NCI-H510A (cell line): Measurements from ENCODE around the gene AFF3.

ENCODE experiments used
- DNase-seq: peaks from one replicate; lab custom pipeline; 2025; lab: John Stamatoyannopoulos, UW

AFF3 gene

DNA sequence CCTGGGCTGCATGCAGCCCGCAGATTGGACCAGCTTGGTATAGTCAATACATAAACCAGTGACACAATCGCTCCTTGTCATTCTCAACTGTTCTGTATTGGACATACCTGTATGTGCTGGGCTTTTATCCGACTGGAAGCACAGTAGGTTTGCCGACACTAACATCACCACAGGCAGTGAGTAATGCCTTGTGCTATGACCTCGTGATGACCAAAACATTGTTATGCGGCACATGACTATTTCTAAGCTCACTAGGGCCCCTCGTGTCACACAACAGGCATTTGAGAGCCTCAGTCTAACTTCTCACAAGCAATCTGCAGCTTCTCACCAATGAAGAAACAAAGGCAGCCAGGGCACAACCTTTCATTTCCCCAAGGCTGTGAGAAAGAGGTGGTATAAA, 320.8 kb downstream of the AFF3 start:
- DNase-seq: no peak

DNA sequence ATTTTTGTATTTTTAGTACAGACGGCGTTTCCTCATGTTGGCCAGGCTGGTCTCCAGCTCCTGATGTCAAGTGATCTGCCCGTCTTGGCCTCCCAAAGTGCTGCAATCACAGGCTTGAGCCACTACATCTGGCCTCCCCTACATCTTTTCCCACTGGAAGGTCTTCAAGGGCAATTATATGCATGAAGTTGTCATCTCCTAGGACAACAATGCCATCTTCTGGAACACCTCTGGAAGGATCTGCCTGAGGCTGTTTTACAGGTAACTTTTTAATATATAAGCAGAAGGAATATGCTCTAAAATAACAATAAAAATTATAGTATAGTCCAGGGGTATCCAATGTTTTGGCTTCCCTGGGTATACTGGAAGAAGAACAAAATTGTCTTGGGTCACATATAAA, 321.4 kb downstream of the AFF3 start:
- no peak for DNase-seq

GRCh38 chr2:99819766-99820165, 322.6 kb downstream of the AFF3 start:
- no peak for DNase-seq

GRCh38 chr2:99818842-99819241, 323.5 kb downstream of the AFF3 start:
- DNase-seq: no peak

DNA sequence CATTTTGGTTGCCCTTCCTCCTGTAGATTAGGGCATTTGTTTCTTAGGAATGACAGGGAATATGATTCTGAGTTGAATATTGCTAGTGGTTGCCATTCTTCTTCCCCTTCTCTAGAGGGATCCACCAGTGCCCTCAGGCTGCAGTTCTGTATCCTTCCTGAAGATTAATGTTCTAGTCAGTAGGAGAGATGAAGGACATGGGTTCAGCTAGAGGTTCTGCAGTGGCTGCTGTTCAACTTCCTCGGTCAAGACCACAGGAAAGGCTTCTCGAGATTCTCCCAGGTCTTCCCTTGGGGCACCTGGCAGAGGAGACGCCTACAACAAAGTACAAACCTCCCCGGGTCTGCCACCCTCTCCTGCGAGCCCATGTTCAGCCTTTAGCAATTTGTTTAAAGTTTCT, 325.5 kb downstream of the AFF3 start:
- no peak for DNase-seq

DNA sequence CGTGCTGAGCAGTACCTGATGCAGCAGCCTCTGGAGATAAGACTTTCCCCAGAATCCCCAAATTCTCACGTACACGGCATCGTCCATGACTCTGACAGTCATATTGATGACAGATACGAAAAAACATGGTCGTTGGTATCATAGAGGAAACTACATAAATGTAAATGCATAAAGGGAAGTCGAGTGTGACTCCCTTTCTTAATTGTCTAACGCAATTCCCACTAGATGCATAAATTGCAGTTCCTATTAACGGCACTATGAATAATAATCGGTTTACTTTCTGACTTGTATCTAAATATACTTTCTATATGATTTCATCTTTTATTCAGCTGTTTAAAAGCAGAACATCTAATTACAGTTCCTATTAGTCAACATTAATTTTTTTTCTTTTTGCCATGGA, 330.0 kb downstream of the AFF3 start:
- no peak for DNase-seq

DNA sequence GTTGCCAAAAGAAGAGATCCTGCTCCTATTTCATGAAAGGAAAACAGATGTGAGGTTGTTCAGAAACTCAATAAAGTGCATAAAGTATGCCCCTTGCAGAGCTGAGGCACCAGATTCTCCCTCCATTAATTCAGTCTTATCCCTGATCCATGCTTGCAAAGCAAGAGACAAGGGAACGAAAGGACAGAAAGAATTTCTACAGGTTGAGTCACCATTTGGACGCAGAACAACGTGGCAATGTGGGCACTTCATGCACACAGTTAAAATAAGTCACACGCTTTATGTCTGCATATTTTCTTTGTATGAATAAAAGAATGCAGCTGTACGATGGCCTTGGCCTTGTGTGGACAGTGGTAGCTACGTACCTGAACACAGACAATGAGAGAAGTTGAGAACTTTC, 330.8 kb downstream of the AFF3 start:
- DNase-seq: no peak

DNA sequence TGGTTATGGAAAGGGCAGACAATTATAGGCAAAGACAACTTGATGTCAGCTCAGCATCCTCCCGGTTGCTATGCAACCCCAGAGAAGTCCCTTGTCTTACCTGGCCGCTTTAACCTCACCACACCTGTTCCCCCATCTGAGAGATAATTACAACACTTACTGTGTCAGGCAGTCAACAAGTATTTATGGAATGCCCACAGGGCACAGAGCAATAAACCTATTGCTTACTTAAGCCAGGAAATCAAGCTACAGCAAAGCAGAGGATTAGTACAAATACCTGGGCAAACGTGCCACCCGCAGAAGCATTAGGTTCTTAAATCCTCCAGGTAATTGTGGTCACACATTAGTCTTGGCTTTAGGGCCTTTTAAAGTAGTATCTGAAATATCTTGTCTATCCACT, 332.2 kb downstream of the AFF3 start:
- DNase-seq: peak; percentile 3

GRCh38 chr2:99809259-99809900, 333.0 kb downstream of the AFF3 start:
- no peak for DNase-seq

- DNase-seq: no peak
Observed at GRCh38 chr2:99808361-99809200, 333.8 kb downstream of the AFF3 start.

DNA sequence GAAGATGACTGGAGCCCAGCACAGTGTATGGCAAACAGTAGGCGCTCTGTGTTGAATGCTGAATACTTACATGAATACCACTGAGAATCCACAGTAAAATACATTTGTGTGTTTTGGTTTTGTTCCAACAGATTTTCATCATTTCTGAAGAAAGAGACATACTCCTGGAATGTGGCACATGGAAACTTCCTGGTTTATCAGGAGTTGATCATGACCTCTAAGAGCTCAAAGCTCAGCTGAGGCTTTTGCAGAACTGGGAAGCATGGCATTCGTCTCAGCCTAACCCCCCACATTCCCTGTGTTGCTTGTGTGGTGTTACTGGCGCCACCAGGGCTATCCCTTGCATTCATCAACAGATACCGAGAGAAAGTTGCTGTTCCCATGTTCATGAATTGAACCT, 335.6 kb downstream of the AFF3 start:
- no peak for DNase-seq

- no peak for DNase-seq
Observed at GRCh38 chr2:99805930-99806476, 336.4 kb downstream of the AFF3 start.

- no peak for DNase-seq
Observed at GRCh38 chr2:99803846-99804245, 338.5 kb downstream of the AFF3 start.

- DNase-seq: no peak
Observed at GRCh38 chr2:99802734-99803133, 339.7 kb downstream of the AFF3 start.

- DNase-seq: no peak
Observed at GRCh38 chr2:99801327-99801901, 341.0 kb downstream of the AFF3 start.

DNA sequence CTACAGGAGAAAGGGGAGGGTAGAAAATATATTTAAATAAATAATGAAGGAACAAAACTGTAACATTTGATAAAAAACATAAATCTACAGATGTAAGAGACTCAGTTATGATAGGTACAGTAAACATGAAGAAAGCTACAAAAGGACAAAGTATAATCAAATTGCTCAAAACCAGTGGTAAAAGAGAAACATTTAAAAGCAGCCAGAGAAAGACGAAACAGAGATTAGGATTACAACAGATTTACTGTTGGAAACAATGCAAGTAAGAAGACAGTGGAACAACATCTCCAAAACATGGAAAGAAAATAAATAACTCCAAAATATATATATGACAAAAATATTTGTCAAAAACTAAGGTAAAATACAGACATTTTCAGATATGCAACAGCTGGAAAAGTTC, 344.9 kb downstream of the AFF3 start:
- no peak for DNase-seq

DNA sequence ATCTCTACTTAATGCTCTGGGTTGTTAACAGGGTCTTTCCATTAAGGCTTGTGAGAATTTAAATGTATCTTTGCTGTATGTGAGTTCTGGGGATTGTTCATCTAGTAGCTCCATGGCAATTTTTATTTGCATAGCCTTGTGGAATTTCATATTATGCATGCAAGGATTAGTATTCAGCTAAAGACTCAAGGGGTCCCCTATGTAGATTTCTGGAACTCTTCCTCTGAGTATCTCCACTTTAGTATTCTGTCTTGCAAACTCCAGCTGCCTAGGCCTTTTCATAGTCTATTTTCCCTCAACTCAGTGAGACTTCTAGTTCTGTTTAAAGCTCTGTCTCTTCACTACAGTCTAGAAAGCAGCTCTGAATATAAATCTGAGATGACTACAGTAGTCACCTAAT, 348.0 kb downstream of the AFF3 start:
- no peak for DNase-seq

DNA sequence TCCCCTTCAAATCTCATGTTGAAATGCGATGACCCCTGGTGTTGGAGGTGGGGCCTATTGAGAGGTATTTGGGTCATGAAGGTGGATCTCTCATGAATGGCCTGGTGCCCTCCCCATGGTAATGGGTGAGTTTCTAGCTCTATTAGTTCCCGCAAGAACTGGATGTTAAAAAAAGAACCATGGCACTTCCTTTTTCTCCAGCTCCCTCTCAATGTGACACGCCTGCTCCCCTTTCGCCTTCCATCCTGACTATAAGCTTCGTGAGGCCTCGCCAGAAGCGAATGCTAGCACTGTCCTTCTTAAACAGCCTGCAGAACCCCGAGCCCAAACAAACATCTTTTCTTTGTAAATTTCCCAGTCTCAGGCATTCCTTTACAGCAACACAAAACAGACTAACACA, 349.4 kb downstream of the AFF3 start:
- no peak for DNase-seq

- DNase-seq: no peak
Observed at GRCh38 chr2:99789849-99790248, 352.5 kb downstream of the AFF3 start.

- no peak for DNase-seq
Observed at GRCh38 chr2:99787769-99788382, 354.5 kb downstream of the AFF3 start.

GRCh38 chr2:99786636-99787390, 355.6 kb downstream of the AFF3 start:
- DNase-seq: no peak

DNA sequence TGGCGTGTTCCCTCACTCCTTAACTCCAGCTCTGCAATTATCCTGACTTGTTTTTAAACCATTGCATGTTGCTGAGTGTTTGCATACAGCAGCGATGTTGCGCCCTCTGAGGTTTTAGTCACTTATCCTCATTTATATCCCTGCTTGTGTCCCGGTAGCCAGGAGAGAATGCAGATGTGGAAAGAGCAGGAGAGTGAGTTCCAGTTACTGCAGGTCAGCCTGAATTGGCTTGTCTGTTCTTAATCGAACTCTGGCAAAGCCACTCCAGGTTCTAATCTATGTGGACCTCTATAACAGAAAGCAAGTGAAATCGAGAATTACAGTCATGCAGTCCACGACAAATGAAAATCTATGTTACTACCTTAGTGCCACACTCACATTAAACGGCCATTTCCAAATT, 357.4 kb downstream of the AFF3 start:
- no peak for DNase-seq
